GM12878 (cell line): Measurements from ENCODE around the gene SALL3.

Experiments used
- CBFB ChIP-seq: IDR thresholded peaks from 2 replicates; pipeline ENCODE4 v1.6.1; 2016; ENCODE audit warnings: antibody characterized with exemption, low read depth
- EGR1 ChIP-seq, 2 experiments: IDR thresholded peaks; 1 replicate in 1 of 2; 2 replicates in 1 of 2; pipeline ENCODE4 v1.6.1; 2011 to 2012; ENCODE audit warnings: low read depth in 2 of 2, low read length in 2 of 2, borderline replicate concordance in 1 of 2, mild to moderate bottlenecking in 1 of 2, moderate library complexity in 1 of 2
- EZH2 ChIP-seq: IDR thresholded peaks from 2 replicates; pipeline ENCODE4 v1.6.1; 2012; ENCODE audit warnings: low read depth, mild to moderate bottlenecking, control low read depth, inconsistent platforms, low read length, borderline replicate concordance; ENCODE audit not compliant: control insufficient read depth
- RFX5 ChIP-seq: IDR thresholded peaks from 2 replicates; pipeline ENCODE4 v1.6.1; 2011; ENCODE audit warnings: low read depth, low read length, improper control_type of control experiment
- TBL1XR1 ChIP-seq: IDR thresholded peaks from 2 replicates; pipeline ENCODE4 v1.6.1; 2012; ENCODE audit warnings: low read depth, low read length, improper control_type of control experiment

DNA sequence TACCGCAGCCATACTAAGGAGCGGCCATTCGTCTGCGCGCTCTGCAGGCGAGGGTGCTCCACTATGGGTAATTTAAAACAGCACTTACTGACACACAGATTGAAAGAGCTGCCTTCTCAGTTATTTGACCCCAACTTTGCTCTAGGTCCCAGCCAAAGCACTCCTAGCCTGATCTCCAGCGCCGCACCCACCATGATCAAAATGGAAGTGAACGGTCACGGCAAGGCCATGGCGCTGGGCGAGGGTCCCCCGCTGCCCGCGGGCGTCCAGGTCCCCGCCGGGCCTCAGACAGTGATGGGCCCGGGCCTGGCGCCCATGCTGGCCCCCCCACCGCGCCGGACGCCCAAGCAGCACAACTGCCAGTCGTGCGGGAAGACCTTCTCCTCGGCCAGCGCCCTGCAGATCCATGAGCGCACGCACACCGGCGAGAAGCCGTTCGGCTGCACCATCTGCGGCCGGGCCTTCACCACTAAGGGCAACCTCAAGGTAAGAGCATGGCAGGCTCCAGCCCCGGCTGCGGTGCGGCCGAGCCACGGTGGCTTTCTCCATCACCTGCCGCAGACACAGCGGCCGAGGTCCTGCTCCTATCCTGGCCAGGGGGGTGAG, 15.5 kb downstream of the SALL3 start:
- TF ChIP-seq TBL1XR1 (no peak), RFX5 (no peak), EGR1 (IDR thresholded peaks at IDR 0.05; ENCODE audit: borderline replicate concordance in 1 of 2, low read depth in 2 of 2, low read length in 2 of 2) (no peak), EZH2 (no peak), CBFB (no peak)
